Mucosa of stomach (tissue), 1 donor: ENCODE results near the gene CEP170B.

Experiments
- H3K27me3 ChIP-seq: one replicate; pipeline ENCODE4 v1.7.0; 2013; ENCODE audit warnings: mild to moderate bottlenecking, low read length; ENCODE audit not compliant: control insufficient read depth, insufficient read depth
- H3K36me3 ChIP-seq: one replicate; pipeline ENCODE4 v1.7.0; 2013; ENCODE audit warnings: low read length; ENCODE audit not compliant: control insufficient read depth, insufficient read depth
- H3K4me1 ChIP-seq: one replicate; pipeline ENCODE4 v1.7.0; 2013; ENCODE audit warnings: mild to moderate bottlenecking, low read length; ENCODE audit not compliant: control insufficient read depth, insufficient read depth
- H3K4me3 ChIP-seq: one replicate; pipeline ENCODE4 v1.7.0; 2013; ENCODE audit warnings: low read length
- H3K9ac ChIP-seq: one replicate; pipeline ENCODE4 v1.7.0; 2013; ENCODE audit warnings: mild to moderate bottlenecking, low read length, moderate library complexity
- H3K9me3 ChIP-seq: one replicate; pipeline ENCODE4 v1.7.0; 2013; ENCODE audit warnings: mild to moderate bottlenecking, low read length, moderate library complexity; ENCODE audit not compliant: control insufficient read depth
- donor health status: Pancreatic carcinoma.

The CEP170B gene

GRCh38 chr14:104871656-104872468, 6.8 kb downstream of the CEP170B start:
- Histone ChIP-seq H3K4me3 (no peak overlapping the region), H3K4me1 (peaks cover 33% of the 10 kb centered on the region), H3K9me3 (no peaks in the 10 kb centered on the region), H3K9ac (no peak overlapping the region), H3K27me3 (no peaks in the 10 kb centered on the region), H3K36me3 (no peaks in the 10 kb centered on the region)

GRCh38 chr14:104872469-104873341, 7.6 kb downstream of the CEP170B start:
- H3K9ac ChIP-seq: no peak overlapping the region
- no peaks in the 10 kb centered on the region for H3K27me3 ChIP-seq

DNA sequence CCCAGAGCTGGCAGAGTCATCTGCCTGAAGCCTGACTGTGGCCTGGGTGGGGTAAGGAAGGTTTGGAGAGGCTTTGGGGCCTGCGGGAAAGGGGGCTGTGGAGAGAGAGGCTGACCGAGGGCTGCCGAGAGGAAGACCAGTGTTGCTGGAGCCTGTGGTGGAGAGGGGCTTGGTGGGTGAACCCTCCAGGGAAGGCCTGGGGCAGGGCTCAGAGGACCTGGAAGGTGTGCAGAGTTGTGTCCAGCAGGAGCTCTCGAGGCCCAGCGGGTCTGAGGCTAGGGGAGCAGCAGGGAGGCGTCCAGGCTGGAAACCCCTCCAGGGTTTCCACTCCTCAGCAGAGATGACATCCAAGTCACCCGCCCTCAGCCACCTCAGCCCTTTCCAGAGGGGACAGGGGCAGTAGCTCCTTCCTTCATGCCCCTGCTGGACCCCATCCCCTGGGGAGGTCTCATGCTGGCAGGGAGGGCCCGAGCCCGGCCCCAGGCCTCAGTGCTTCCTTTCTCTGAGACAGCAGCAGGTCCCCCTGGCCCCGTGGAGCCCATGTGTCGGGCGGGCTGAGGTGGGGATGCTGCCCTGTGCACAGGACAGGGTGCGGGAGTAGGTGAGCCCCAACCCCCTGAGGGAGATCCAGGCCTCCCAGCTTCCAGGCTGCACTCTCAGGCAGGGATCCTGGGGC, 8.4 kb downstream of the CEP170B start:
- Histone ChIP-seq H3K4me1 (peaks cover 22% of the 10 kb centered on the region), H3K36me3 (peaks cover 4% of the 10 kb centered on the region), H3K27me3 (no peaks in the 10 kb centered on the region), H3K9me3 (no peaks in the 10 kb centered on the region), H3K9ac (no peak overlapping the region), H3K4me3 (no peak overlapping the region)

More at GRCh38 chr14:104872469-104873341, 7.6 kb downstream of the CEP170B start:
- peaks cover 24% of the 10 kb centered on the region for H3K4me1 ChIP-seq
- no peaks in the 10 kb centered on the region for H3K9me3 ChIP-seq
- H3K36me3 ChIP-seq: no peaks in the 10 kb centered on the region
- H3K4me3 ChIP-seq: no peak overlapping the region

DNA sequence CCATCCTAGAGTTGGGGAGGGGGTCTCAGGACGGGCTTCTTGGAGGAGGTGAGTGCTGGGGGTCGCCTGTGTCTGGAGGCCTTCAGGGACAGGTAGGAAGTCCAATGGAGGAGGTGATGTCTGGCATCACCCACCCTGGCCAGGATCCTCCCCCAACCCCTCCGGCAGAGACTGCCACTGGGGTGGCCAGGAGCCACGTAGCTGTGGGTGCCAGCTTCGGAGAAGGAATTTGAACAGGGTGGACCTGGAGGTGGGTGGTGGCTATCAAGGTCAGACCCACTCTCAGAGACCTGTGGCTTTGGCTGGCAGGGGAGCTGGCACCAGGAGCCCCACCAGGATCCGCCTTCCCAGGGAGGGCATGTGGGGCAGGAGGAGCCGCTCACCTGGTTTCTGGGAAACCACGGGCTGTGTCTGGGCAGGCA, 9.1 kb downstream of the CEP170B start:
- H3K9ac ChIP-seq: no peak overlapping the region
- no peak overlapping the region for H3K4me3 ChIP-seq
- no peaks in the 10 kb centered on the region for H3K27me3 ChIP-seq
- H3K9me3 ChIP-seq: no peaks in the 10 kb centered on the region
- H3K36me3 ChIP-seq: peaks cover 4% of the 10 kb centered on the region
- peaks cover 22% of the 10 kb centered on the region for H3K4me1 ChIP-seq

GRCh38 chr14:104874571-104875411, 9.7 kb downstream of the CEP170B start:
- no peaks in the 10 kb centered on the region for H3K27me3 ChIP-seq
- H3K9me3 ChIP-seq: no peaks in the 10 kb centered on the region
- H3K36me3 ChIP-seq: peaks cover 4% of the 10 kb centered on the region
- H3K9ac ChIP-seq: no peak overlapping the region
- H3K4me1 ChIP-seq: peaks cover 22% of the 10 kb centered on the region
- no peak overlapping the region for H3K4me3 ChIP-seq

DNA sequence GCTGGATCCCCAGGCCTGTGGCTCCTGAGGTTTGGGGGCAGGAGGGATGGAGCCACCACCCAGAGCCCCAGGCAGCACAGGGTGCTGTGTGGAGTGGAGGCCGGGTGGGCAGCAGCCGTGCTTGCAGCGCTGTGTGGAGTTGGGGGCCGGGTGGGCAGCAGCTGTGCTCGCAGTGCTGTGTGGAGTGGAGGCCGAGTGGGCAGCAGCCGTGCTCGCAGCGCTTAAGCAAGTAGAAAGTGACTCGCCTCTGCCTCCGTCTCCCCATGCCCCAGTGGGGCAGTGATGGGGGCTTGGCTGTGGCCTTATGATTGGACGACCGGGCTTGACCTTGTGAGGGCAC, 10.3 kb downstream of the CEP170B start:
- Histone ChIP-seq H3K27me3 (no peaks in the 10 kb centered on the region), H3K4me3 (no peak overlapping the region), H3K4me1 (peaks cover 22% of the 10 kb centered on the region), H3K9ac (no peak overlapping the region), H3K36me3 (peaks cover 4% of the 10 kb centered on the region), H3K9me3 (no peaks in the 10 kb centered on the region)

GRCh38 chr14:104875811-104876210, 10.7 kb downstream of the CEP170B start:
- Histone ChIP-seq H3K9me3 (no peaks in the 10 kb centered on the region), H3K9ac (no peak overlapping the region), H3K4me1 (peaks cover 22% of the 10 kb centered on the region), H3K4me3 (no peak overlapping the region), H3K36me3 (peaks cover 4% of the 10 kb centered on the region), H3K27me3 (no peaks in the 10 kb centered on the region)

DNA sequence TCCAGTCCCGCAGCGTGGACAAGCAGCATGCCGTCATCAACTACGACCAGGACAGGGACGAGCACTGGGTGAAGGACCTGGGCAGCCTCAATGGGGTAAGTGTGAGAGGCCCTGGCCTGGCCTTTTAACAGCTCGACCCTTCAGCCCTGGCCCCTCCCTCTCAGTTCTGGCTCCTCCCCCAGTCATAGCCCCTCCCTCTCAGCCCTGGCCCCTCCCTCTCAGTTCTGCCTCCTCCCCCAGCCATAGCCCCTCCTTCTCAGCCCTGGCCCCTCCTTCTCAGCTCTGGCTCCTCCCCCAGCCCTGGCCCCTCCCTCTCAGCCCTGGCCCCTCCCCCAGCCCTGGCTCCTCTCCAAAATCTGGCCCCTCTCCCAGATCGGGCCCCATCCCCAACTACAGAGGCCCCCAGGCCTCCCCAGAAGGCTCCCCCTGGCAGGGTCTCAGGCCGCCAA, 11.2 kb downstream of the CEP170B start:
- Histone ChIP-seq H3K4me1 (peaks cover 22% of the 10 kb centered on the region), H3K4me3 (no peak overlapping the region), H3K36me3 (peaks cover 4% of the 10 kb centered on the region), H3K9me3 (no peaks in the 10 kb centered on the region), H3K9ac (no peak overlapping the region), H3K27me3 (no peaks in the 10 kb centered on the region)

- H3K36me3 ChIP-seq: peaks cover 4% of the 10 kb centered on the region
- H3K4me3 ChIP-seq: no peak overlapping the region
- no peaks in the 10 kb centered on the region for H3K27me3 ChIP-seq
- H3K9ac ChIP-seq: no peak overlapping the region
- H3K4me1 ChIP-seq: peaks cover 20% of the 10 kb centered on the region
- no peaks in the 10 kb centered on the region for H3K9me3 ChIP-seq
Measured at GRCh38 chr14:104877066-104877805, 12.2 kb downstream of the CEP170B start.

DNA sequence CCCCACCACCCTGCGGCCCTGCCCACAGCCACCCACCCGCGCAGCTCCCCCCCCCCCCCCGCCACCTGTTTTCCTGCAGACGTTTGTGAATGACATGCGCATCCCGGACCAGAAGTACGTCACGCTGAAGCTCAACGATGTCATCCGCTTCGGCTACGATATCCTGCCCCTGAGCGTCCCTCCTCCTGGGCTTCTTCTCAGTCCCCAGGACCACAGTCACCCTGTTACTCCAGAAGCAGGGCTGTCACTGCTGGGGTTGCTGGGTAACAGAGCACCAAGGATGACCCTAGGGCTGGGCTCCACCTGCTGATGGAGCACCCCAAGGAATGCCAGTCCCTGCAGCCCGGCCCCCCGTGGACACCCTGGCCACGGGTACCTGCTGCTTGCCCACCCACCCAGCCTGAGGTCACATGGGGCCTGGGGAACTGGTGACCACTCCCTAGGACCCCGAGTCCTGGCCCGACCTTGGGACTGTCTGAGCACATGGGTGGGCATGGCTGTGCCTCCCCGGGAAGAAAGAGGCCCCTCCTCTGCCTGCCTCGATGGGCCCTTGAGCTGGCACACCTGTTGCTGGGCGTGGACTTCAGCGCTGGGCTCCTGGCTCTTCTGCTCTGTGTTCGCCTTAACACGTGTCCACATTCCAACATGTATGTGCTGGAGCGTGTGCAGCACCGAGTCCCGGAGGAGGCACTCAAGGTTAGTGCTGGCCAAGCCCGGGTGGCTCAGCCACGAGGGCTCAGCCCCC, 12.9 kb downstream of the CEP170B start:
- Histone ChIP-seq H3K9me3 (no peaks in the 10 kb centered on the region), H3K9ac (no peak overlapping the region), H3K27me3 (no peaks in the 10 kb centered on the region), H3K36me3 (peaks cover 4% of the 10 kb centered on the region), H3K4me3 (no peak overlapping the region), H3K4me1 (peaks cover 18% of the 10 kb centered on the region)
